22Rv1 (cell line): ENCODE data around the gene RAD54L.
"Not testable (repeated sequence)": the region's sequence is repeated elsewhere in the genome, so short reads cannot be mapped to it uniquely, and the experiment has no call there.

ENCODE experiments used
- H3K27ac ChIP-seq: fragments of 450-650 bp; 2 replicates; pipeline ENCODE4 v1.5.1; 2017
- ZFX ChIP-seq: fragments of 450-650 bp; IDR thresholded peaks from 2 replicates; pipeline ENCODE4 v1.6.1; 2017; ENCODE audit warnings: antibody characterized with exemption, borderline replicate concordance
- TF ChIP-seq, protein P1 (sequence below): fragments of 450-650 bp; IDR thresholded peaks from 2 replicates; pipeline ENCODE4 v1.5.1; 2017; ENCODE audit warnings: mild to moderate bottlenecking

RAD54L gene

DNA sequence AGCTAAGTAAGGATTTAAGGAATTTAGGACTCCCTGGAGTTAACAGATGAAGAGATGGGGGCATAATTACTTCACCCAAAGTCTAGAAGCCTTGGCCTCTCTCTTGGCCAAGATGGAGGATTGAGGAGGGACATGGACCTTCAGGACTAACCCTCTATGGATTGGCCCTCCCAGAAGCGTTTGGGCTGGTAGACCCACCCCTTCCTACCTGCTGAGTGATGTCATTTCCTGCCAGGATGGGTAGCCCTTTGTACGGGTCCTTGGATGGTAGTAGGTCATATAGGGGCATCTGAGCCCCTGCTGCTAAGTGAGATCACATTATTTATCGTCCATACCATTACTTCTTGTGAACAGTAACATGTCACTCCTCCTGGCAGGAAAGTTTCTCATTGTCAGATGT lies 26.8 kb upstream of the RAD54L start:
- no peak for TF ChIP-seq ZFX
- TF ChIP-seq, protein P1, sequence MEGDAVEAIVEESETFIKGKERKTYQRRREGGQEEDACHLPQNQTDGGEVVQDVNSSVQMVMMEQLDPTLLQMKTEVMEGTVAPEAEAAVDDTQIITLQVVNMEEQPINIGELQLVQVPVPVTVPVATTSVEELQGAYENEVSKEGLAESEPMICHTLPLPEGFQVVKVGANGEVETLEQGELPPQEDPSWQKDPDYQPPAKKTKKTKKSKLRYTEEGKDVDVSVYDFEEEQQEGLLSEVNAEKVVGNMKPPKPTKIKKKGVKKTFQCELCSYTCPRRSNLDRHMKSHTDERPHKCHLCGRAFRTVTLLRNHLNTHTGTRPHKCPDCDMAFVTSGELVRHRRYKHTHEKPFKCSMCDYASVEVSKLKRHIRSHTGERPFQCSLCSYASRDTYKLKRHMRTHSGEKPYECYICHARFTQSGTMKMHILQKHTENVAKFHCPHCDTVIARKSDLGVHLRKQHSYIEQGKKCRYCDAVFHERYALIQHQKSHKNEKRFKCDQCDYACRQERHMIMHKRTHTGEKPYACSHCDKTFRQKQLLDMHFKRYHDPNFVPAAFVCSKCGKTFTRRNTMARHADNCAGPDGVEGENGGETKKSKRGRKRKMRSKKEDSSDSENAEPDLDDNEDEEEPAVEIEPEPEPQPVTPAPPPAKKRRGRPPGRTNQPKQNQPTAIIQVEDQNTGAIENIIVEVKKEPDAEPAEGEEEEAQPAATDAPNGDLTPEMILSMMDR = no peak
- no peak overlapping the region for H3K27ac ChIP-seq

DNA sequence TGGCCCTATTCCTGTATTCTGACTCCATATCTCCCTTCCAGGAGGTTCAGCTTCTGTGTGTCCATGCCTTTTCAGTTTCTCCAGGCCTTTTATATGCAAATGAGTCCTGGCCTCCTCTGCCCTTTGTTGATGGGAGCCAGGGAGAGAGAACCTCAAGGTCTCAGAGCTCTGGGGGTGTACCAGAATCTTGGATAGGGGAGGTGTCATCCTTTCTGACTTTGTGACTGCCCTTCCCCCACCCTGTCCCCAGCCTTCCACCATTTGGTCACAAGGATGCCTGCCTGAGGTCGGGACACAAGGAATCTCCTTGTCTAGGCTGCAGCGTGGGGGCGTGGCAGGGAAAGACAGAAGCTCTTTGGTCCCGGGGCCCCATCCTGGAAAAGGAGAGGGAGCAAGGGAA lies 25.8 kb upstream of the RAD54L start:
- no peak overlapping the region for H3K27ac ChIP-seq
- TF ChIP-seq, protein P1 = no peak
- TF ChIP-seq ZFX = no peak

DNA sequence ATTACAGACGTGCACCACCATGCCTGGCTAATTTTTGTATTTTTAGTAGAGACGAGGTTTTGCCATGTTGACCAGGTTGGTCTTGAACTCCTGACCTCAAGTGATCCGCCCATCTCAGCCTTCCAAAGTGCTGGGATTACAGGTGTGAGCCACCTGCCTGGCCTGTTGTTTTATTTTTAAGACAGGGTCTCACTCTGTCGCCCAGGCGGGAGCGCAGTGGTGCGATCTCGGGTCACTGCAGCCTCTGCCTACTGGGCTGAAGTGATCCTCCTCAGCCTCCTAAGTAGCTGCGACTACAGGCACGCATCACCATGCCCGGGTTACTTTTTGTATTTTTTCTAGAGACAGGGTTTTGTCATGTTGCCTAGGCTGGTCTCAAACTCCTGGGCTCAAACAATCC lies 24.5 kb upstream of the RAD54L start:
- not testable (repeated sequence) for H3K27ac ChIP-seq

DNA sequence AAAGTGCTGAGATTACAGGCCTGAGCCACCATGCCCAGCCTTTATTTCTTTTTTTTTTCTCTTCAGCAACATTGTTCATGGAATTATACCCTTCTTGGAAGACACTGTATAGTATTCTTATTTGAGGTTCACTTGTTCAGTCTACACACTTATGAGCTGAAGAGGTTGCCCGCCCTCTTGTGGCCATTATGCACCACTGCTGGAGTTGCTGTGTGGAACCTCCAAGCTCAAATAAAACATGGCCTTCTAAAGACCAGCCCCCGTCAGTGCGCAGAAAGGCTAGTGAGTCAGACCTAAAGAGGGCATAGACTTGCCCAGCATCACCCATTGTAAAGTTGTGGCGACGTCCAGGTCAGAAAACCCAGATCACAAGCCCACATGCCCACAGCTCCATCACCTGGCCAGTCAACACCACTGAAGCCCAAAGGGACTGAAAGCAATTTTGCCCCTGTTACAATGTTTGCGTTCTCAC lies 24.1 kb upstream of the RAD54L start:
- H3K27ac ChIP-seq = no peak overlapping the region
- TF ChIP-seq, protein P1 = peak; percentile 98
- no peak for TF ChIP-seq ZFX

DNA sequence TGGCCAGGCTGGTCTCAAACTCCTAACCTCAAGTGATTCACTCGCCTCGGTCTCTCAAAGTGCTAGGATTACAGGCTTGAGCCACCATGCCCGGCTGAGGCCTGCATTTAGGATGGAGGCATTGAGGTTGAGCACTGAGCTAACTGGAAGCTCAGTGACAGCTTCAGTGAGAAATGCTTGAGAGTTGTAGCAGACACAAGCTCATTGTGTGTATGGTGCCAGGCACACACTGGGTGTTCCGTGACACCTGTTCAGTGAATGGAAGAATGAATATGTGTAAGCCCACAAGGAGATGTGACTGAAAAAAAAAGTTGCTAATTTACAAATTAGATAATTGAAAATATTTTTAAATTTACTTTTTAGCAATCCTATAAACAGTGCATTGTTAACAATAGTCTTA lies 22.6 kb upstream of the RAD54L start:
- TF ChIP-seq ZFX = no peak
- TF ChIP-seq, protein P1 = no peak

DNA sequence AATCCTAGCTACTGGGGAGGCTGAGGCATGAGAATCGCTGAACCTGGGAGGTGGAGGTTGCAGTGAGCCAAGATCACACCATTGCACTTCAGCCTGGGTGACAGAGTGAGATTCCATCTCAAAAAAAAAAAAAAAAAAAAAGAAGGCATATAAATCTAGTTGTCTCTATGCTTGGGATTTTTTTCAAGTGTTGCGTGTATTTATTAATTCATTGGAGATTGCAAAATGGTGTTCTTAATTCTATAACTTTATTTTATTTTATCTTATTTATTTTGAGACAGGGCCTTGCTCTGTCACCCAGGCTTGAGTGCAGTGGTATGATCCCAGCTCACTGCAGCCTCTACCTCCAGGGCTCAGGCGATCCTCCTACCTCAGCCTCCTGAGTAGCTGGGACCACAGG lies 16.3 kb upstream of the RAD54L start:
- not testable (repeated sequence) for H3K27ac ChIP-seq

More for the DNA sequence above, 22.6 kb upstream of the RAD54L start:
- no peak overlapping the region for H3K27ac ChIP-seq

DNA sequence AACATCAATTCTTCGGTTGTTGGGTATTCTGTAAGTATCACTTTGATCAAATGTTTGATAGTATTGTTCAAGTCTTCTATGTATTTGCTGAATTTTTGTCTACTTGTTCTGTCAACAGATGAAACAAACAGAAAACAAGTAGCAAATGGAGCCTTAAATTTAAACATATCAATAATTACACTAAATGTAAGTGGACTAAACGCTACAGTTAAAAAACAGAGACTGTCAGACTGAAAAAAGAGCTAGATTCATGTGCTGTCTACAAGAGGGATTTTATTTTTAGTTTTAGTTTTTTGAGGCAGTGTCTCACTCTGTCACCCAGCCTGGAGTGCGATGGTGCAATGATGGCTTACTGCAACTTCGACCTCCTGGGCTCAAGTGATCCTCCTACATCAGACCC lies 10.7 kb upstream of the RAD54L start:
- no peak overlapping the region for H3K27ac ChIP-seq

DNA sequence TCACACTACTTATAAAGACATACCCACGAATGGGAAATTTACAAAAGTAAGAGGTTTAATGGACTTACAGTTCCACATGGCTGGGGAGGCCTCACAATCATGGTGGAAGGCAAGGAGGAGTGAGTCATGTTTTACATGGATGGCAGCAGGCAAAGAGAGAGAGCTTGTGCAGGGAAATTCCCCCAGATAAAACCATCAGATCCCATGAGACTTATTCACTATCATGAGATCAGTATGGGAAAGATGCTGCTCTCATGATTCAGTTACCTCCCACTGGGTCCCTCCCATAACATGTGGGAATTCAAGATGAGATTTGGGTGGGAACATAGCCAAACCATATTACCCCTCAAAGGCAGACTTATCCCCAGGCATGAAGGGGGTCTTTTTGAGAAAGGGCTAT lies 8.7 kb upstream of the RAD54L start:
- H3K27ac ChIP-seq = not testable (repeated sequence)

More for the DNA sequence above, 10.7 kb upstream of the RAD54L start:
- TF ChIP-seq, protein P1 = no peak
- no peak for TF ChIP-seq ZFX

DNA sequence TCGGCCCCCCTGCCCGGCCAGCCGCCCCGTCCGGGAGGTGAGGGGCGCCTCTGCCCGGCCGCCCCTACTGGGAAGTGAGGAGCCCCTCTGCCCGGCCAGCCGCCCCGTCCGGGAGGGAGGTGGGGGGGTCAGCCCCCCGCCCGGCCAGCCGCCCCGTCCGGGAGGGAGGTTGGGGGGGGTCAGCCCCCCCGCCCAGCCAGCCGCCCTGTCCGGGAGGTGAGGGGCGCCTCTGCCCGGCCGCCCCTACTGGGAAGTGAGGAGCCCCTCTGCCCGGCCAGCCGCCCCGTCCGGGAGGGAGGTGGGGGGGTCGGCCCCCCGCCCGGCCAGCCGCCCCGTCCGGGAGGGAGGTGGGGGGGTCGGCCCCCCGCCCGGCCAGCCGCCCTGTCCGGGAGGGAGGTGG lies 5.8 kb upstream of the RAD54L start:
- not testable (repeated sequence) for H3K27ac ChIP-seq

DNA sequence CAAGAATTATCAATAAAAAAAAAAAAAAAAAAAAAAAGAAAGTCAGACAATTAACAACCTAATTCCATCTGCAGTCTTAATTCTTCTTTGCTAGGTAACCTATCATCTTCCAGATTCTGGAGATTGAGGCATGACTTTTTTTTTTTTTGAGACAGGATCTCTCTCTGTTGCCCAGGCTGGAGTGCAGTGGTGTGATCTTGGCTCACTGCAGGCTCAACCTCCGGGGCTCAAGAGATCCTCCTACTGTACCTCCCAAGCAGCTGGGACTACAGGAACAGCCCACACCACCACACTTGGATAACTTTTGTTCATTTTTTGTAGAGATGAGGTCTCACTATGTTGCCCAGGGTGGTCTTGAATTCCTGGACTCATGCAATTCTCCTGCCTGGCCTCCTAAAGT lies 4.6 kb upstream of the RAD54L start:
- H3K27ac ChIP-seq = no peak overlapping the region
- TF ChIP-seq ZFX = no peak
- TF ChIP-seq, protein P1 = no peak

DNA sequence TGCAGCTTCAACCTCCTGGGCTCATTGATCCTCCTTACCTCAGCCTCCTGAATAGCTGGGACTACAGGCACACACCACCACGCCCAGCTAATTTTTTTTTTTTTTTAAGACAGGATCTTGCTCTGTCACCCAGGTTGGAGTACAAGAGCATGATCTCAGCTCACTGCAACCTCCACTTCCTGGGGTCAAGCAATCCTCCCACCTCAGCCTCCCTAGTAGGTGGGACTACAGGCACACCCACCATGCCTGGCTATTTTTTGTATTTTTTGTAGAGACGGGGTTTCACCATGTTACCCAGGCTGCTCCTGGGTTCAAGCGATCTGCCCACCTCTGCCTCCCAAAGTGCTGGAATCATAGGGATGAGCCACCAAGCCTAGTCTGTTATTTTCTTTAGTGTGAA lies 3.7 kb upstream of the RAD54L start:
- H3K27ac ChIP-seq = not testable (repeated sequence)
